B cell (primary cell): ENCODE results near the gene VAPB. TPM values are rescaled to one million over a fixed set of nuclear protein-coding genes. Genes with fewer than 3 reads are reported as not detected.

Source experiments
- ATAC-seq: fragments of 200-7000 bp; cut with Tn5 transposase; one replicate; pipeline ENCODE4 v1.10.0; 2021; ENCODE audit warnings: low read depth, mild to moderate bottlenecking, moderate number of reproducible peaks, moderate library complexity
- CTCF ChIA-PET: fragments of 350-600 bp; sonication (Branson Sonifier 250); formaldehyde crosslinking; loops from one replicate; lab custom pipeline; 2021; ENCODE audit warnings: antibody characterized with exemption, inconsistent platforms; lab: Charles Lee
- POLR2A ChIA-PET: fragments of 350-600 bp; sonication (Branson Sonifier 250); formaldehyde crosslinking; loops from one replicate; lab custom pipeline; 2021; ENCODE audit warnings: antibody characterized with exemption; lab: Charles Lee
- DNase-seq: peaks from one replicate; pipeline ENCODE4 v3.0.0; 2013
- H2AFZ ChIP-seq: 2 replicates; pipeline ENCODE4 v1.6.1; 2012; ENCODE audit warnings: mild to moderate bottlenecking, low read depth, low read length; ENCODE audit not compliant: insufficient read depth, poor library complexity, severe bottlenecking
- H3K27ac ChIP-seq, 2 donors: 1 replicate in 1 of 2; 2 replicates in 1 of 2; pipeline ENCODE4 v1.5.1; 2012 to 2013; ENCODE audit warnings: low read length in 2 of 2, mild to moderate bottlenecking in 2 of 2, moderate library complexity in 1 of 2
- H3K27me3 ChIP-seq, 4 experiments: fragments of 200-600 bp in 1 of 4; sonication (generic) in 1 of 4; replicated peaks in 1 of 4; 1 replicate in 2 of 4; 2 replicates in 2 of 4; pipeline versions ENCODE4 v1.6.1 to v1.7.0; 2013 to 2016; ENCODE audit warnings: low read length in 3 of 4, mild to moderate bottlenecking in 2 of 4, mixed read lengths in 1 of 4, moderate library complexity in 1 of 4; ENCODE audit not compliant: insufficient read depth in 4 of 4, control insufficient read depth in 3 of 4; ENCODE audit errors: control extremely low read depth in 1 of 4
- H3K36me3 ChIP-seq, 2 experiments: replicated peaks in 1 of 2; 1 replicate in 1 of 2; 2 replicates in 1 of 2; pipeline versions ENCODE4 v1.6.1 to v1.7.1; 2013; ENCODE audit warnings: low read length in 1 of 2; ENCODE audit not compliant: insufficient read depth in 2 of 2, control insufficient read depth in 1 of 2; ENCODE audit errors: control extremely low read depth in 1 of 2, extremely low read depth in 1 of 2
- H3K4me1 ChIP-seq, 2 donors: fragments of 200-600 bp in 1 of 2; sonication (generic) in 1 of 2; 1 replicate in 1 of 2; 2 replicates in 1 of 2; pipeline versions ENCODE4 v1.5.1 to v1.6.1; 2013 to 2017; ENCODE audit warnings: low read length in 2 of 2; ENCODE audit not compliant: control insufficient read depth in 2 of 2, insufficient read depth in 2 of 2
- H3K4me2 ChIP-seq: replicated peaks from 2 replicates; pipeline ENCODE3; 2012; ENCODE audit warnings: mild to moderate bottlenecking, low read depth, low read length; ENCODE audit not compliant: poor library complexity, severe bottlenecking
- H3K4me3 ChIP-seq, 5 experiments: fragments of 200-600 bp in 1 of 5; sonication (generic) in 1 of 5; 1 replicate in 3 of 5; 2 replicates in 2 of 5; pipeline versions ENCODE4 v1.5.1 to v1.7.0; 2011 to 2016; ENCODE audit warnings: low read length in 4 of 5, mild to moderate bottlenecking in 4 of 5, low read depth in 2 of 5, control low read depth in 1 of 5, moderate library complexity in 1 of 5; ENCODE audit not compliant: insufficient read depth in 1 of 5; ENCODE audit errors: control extremely low read depth in 1 of 5, extremely low read depth in 1 of 5
- H3K79me2 ChIP-seq: fragments of 200-600 bp; sonication (generic); one replicate; pipeline ENCODE4 v1.6.0; 2016; ENCODE audit warnings: low read length; ENCODE audit not compliant: control insufficient read depth, insufficient read depth
- H3K9ac ChIP-seq: fragments of 200-600 bp; sonication (generic); 2 replicates; pipeline ENCODE4 v1.6.1; 2017; ENCODE audit warnings: mild to moderate bottlenecking, low read length, moderate library complexity
- H3K9me3 ChIP-seq, 3 donors: one replicate each; pipeline versions ENCODE4 v1.6.1 to v1.7.1; 2013; ENCODE audit warnings: low read length in 2 of 3; ENCODE audit not compliant: control insufficient read depth in 2 of 3, insufficient read depth in 1 of 3; ENCODE audit errors: control extremely low read depth in 1 of 3
- H4K20me1 ChIP-seq: 2 replicates; pipeline ENCODE4 v1.6.0; 2012; ENCODE audit warnings: mild to moderate bottlenecking, low read length; ENCODE audit not compliant: insufficient read depth, control insufficient read depth, poor library complexity, severe bottlenecking
- H3K27ac Mint-ChIP-seq: one replicate; pipeline ENCODE4 v1.8.0; 2021; ENCODE audit warnings: mixed read lengths
- H3K27me3 Mint-ChIP-seq: one replicate; pipeline ENCODE4 v1.8.0; 2021; ENCODE audit warnings: mixed read lengths
- H3K4me1 Mint-ChIP-seq: one replicate; pipeline ENCODE4 v1.8.0; 2021; ENCODE audit warnings: mixed read lengths
- H3K4me3 Mint-ChIP-seq: one replicate; pipeline ENCODE4 v1.8.0; 2021; ENCODE audit warnings: mixed read lengths
- H3K9me3 Mint-ChIP-seq: one replicate; pipeline ENCODE4 v1.8.0; 2022; ENCODE audit warnings: mixed read lengths; ENCODE audit not compliant: insufficient read depth
- CTCF ChIP-seq: fragments of 200-600 bp; IDR thresholded peaks from one replicate; pipeline ENCODE4 v1.8.0; 2022; ENCODE audit warnings: antibody characterized with exemption, mild to moderate bottlenecking
- EZH2 ChIP-seq: IDR thresholded peaks from 2 replicates; pipeline ENCODE4 v1.6.1; 2012; ENCODE audit warnings: borderline replicate concordance, low read depth, mild to moderate bottlenecking, moderate library complexity, low read length; ENCODE audit not compliant: insufficient read depth, poor library complexity, severe bottlenecking
- WGBS: methylation state at CpG from one replicate; pipeline ENCODE4 v1.1.5; 2013; ENCODE audit warnings: missing lambda C conversion rate; ENCODE audit not compliant: insufficient coverage; 5-methylcytosine and 5-hydroxymethylcytosine counted together
- intact Hi-C: fragments of 100-400 bp; cut with micrococcal nuclease; formaldehyde crosslinking; loops from one replicate; pipeline ENCODE4 v1.10.0; 2022
- polyA plus RNA-seq: library from polyadenylated mRNA; depleted of rRNA; stranded (reverse); fragments of >200 nt; gene quantifications from 2 replicates; pipeline ENCODE4 v1.2.3, GENCODE V29; 2012
- total RNA-seq, 2 donors: library from RNA; stranded (reverse); fragments of 120-200 nt in 1 of 2; gene quantifications; 1 replicate in 1 of 2; 2 replicates in 1 of 2; pipeline versions ENCODE4 v1.2.3 to v1.2.4, GENCODE V29; 2013 to 2022

The VAPB gene
- total and polyA plus RNA-seq, 2 donors (not counting 1 experiment from before 2014, with no cell fraction given): 19.5 to 26.4 TPM

DNA sequence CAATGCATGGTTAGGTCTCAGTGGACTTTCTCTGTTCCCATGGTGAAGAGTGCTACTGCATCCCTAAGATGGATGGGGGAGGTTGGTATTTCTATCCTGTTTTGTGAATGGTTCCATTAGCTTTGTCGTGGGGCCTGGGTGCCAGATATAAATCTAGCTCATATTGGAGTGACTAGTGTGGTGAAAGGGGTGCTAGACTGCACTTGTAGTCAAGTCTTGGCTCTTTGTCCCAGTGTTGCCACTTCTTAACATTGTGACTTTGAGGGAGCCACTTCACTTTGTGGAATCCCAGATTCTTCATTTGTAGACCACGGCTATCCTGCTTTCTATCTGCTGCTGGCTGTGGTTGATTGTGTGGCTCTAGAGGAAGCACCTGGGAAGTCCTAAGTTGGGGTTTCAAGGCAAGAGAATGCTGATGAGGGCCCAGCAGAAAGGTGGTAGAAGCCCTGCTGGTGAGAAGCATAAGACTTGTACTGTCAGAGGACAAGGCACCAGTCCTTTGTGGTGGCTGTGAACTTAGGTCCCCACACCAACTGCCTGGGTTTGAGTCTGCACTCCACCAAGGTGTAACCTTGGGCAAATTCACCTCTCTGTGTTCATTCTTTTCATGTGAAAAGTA, 44.1 kb downstream of the VAPB start:
- Histone ChIP-seq H4K20me1 (peaks cover 86% of the 10 kb centered on the region), H3K4me2 (no peak overlapping the region), H2AFZ (no peak overlapping the region), H3K27me3 (no peaks in the 10 kb centered on the region), H3K36me3 (peaks cover 0 to 35% of the 10 kb centered on the region in 2 experiments), H3K9me3 (peaks cover 0 to 2% (median 0%) of the 10 kb centered on the region in 3 donors), H3K27ac (no peak overlapping the region), H3K79me2 (peaks cover 81% of the 10 kb centered on the region), H3K4me3 (no peak overlapping the region), H3K4me1 (peaks cover 0 to 3% of the 10 kb centered on the region in 2 donors), H3K9ac (no peak overlapping the region)
- no peak for TF ChIP-seq CTCF
- TF ChIP-seq EZH2: no peak
- no peak overlapping the region for H3K27ac Mint-ChIP-seq
- ATAC-seq: no peak
- H3K27me3 Mint-ChIP-seq: no peaks in the 10 kb centered on the region
- H3K4me1 Mint-ChIP-seq: peaks cover 22% of the 10 kb centered on the region
- CTCF ChIA-PET: interaction anchor here (1.1 kb wide), 1 partner anchor 186 kb away, joined by 3 read pairs; no protein-coding TSS in a partner anchor
- DNase-seq: no peak
- 75% methylated on average over 2 of the region's 2 CpGs for WGBS
- no peaks in the 10 kb centered on the region for H3K9me3 Mint-ChIP-seq
- POLR2A ChIA-PET: no interaction called here
- intact Hi-C loops: no loop called here
- H3K4me3 Mint-ChIP-seq: no peak overlapping the region

DNA sequence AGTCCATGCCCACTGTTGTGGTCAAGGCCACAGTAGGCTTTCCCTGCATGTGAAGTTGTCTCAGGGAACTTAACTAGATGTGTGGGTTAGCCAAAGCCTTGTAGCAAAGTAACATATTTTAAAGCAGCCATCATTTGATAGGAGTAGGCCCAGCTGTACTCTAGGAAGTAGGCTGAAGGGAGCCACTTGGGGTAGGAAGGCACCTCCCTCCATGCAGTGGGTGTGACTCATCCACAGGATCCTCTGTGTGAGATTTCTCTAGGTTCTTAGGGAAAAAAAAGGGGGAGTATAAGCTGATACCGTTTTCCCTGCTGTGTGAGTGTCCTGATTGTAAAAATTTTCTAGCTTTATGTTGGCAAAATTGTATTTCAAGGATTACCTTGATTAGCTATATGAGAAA, 44.7 kb downstream of the VAPB start:
- Mint-ChIP-seq H3K27me3 (no peaks in the 10 kb centered on the region), H3K4me1 (peaks cover 25% of the 10 kb centered on the region), H3K4me3 (no peak overlapping the region), H3K27ac (no peak overlapping the region), H3K9me3 (no peaks in the 10 kb centered on the region)
- Histone ChIP-seq H3K4me2 (no peak overlapping the region), H3K36me3 (peaks cover 0 to 31% of the 10 kb centered on the region in 2 experiments), H3K4me3 (no peak overlapping the region), H2AFZ (no peak overlapping the region), H4K20me1 (peaks cover 88% of the 10 kb centered on the region), H3K9me3 (peaks cover 0 to 2% (median 0%) of the 10 kb centered on the region in 3 donors), H3K4me1 (peaks cover 4 to 5% of the 10 kb centered on the region in 2 donors), H3K79me2 (peaks cover 78% of the 10 kb centered on the region), H3K27ac (no peak overlapping the region), H3K9ac (no peak overlapping the region), H3K27me3 (no peaks in the 10 kb centered on the region)
- no CpG with 5 or more reads among the region's 1 CpG for WGBS
- ChIA-PET POLR2A (no interaction called here), CTCF (no interaction called here)
- ATAC-seq: no peak
- intact Hi-C loops: no loop called here
- TF ChIP-seq EZH2 (no peak), CTCF (no peak)
- no peak for DNase-seq
